Stimulated activated CD8-positive, alpha-beta memory T cell treated with anti-CD3 and anti-CD28 coated beads, Interleukin-7, amount 100 ng/mL, for 48 hours (primary cell): ENCODE measurements around the gene DEPDC5.

ENCODE experiments used
- DNase-seq, 2 donors: peaks; one replicate each; pipeline ENCODE4 v3.0.0-alpha.2; 2020; ENCODE audit warnings: low read depth in 1 of 2; ENCODE audit errors: extremely low read depth in 1 of 2

DEPDC5 gene

DNA sequence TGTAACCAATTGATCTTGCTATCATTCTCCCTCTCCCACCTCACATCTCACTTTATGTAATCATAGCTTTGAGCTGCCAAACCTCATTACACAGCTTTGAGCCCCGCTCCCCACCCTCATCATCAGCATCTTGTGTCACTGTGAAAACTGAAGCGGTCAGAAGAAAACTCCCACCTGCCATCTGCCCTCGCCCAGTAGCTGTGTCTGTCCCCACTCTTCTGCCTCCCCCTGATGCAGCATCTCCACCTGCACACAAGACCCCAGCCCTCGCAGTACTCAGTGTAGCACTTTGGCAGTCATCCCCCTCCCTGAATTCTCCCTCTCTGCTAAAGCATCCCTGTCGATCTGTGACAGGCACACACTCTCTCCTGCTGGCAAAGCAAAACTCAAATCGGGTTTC, 130.2 kb downstream of the DEPDC5 start:
- DNase-seq: no peak

DNA sequence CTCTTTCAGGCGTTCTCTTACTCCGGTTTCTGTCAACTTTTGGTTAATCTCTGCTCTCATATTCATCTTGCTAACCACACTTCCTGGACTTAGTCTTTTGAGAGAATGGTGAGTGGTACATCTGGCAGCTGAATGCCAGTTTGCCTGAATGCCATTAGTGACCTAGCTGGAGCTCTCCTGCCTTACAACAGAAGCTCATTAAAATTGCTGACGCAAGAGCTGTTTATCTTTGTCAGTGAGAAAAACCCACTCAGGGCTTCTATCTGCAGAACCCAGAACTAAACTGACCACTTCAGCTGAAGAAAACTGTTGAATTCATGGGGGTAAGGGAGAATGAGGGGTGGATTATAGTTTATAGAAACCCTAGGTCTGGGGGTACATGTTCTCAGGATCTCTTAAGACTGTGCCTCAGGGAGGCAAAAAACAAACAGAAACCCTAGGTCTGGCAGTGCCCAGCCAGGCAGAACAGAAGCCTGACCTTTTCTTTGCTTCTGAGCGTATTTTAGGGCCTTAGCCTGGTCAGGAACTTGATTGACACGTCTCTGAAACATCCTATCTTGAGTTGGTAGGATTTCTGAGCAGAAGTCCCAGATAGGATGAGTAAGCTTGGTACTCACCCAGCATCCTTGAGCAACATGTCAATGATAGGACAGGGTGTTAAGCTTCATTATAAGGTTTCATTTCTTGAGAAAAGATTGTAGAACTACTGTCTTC, 137.7 kb downstream of the DEPDC5 start:
- DNase-seq: no peak

DNA sequence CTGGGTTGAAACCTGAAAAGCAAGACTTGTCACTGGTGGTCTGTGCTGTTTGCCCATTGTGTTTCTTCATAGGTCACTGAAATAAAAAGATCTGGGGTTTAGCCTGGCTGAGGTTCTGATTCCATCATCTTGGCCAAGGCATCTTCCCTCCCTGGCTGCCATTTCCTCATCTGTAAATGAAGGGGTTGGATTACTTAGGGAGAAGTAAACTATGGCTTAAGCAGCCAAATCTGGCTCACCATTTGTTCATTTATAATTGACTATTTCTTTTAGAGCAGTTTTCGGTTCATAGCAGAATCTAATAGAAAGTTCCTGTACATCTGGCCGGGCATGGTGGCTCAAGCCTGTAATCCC, 138.2 kb downstream of the DEPDC5 start:
- DNase-seq: no peak

DNA sequence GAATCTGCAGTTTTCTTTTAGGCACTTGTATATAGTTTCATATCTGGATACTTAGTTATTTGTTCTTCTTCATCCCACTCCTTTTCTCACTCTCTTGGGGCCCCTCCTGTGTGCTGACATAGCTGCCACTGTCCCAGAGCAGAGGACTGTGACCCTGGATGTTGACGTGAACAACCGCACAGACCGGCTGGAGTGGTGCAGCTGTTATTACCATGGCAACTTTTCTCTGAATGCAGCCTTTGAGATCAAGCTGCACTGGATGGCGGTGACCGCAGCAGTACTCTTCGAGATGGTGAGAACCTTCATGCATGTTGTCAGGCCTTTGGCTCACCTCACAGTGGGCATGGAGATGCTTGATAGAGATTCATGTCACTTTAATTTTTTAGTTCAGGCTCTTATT, 139.6 kb downstream of the DEPDC5 start:
- no peak for DNase-seq

DNA sequence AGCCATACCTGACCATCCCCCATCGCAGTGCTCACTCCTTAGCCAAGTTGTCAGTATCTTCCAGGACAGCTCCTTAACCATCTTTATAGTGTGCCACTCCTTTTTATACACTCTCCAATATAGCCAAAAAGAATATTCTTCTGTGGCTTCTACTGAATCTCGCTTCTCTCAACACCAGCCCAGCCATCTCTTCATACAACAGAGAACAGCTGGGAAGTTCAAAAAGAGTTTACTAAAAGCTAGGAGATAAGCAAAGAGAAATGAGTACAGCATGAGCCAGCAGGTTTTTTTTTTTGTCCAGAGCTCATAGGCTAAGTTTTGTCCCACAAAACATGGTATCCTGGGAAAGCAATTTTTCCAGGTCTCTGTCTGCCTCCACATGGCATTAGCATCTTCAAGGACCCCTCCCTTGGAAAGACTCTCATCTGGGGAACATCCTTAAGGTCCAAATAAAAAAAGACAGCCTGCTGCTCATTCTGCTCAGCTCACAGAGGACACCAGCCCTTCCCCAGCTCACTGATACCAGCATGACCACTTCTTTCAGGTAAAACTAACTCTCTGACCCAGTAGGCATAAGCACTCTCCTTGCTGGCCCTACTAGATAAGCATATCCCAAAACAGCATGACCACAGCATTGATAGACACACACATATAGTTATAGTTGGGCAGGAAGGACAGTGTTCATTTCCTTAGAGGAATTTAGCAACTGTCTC, 141.7 kb downstream of the DEPDC5 start:
- DNase-seq: no peak

DNA sequence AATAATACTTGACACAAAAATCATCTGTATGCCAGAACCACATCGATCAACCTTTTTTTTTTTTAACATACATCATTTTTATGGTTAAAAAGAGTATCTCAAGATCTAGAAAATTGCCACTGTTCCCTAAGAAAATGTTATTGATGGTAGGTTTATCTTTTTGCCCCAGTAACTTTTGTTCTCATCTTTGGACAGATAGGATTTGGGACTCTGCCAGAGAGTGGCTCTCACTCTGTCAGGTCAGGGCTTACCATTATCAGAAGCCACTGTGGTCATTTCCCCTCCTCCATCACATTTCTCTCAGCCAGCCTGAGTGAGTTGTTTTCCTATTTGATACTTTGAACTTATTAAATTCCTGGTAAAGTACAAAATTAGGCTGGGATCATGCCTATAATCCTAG, 142.7 kb downstream of the DEPDC5 start:
- no peak for DNase-seq

DNA sequence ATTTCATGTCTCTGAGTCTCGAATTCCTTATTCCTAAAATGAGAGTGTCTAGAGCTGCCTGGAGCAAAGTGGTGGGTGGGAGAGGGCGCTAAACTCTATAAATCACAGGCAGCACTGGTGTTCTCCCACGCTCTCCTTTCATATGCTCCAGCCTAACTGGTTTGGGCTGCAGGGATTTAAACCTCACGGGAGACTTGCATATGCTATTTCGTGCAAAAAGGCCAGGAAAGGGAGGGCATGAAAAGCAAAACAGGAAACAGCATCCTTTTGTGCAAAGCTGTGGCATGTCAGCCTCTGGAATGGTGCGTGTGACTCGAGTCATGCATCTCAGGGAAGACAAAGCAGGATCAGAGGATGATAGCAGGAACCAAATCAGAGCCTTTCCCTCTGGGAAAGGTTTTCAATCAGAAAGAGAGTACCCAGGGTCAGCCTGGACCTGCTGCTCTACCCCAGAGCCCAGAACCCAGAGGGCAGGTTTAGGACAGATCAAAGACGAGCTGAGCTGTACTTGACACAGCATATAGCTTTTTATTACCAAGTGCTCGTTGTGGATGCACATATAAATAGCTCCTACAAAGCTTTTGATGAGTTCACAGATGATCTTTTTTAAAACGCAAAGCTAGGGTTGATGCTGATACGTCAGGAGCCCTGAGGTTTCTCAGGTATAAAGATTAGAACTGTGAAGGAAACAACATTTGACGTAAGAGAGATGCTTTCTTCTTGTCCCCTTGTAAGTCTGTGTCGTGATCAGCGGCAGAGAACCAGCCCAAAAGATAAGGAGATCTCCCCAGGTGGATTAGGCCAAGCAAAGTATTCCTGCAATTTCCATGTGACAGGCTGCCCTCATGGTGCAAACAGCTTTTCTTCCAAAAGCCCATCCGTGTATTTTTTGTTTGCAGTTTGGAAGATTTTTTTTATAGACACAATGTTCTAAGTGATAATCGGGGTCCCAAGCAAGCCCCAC, 144.3 kb downstream of the DEPDC5 start:
- DNase-seq: no peak

DNA sequence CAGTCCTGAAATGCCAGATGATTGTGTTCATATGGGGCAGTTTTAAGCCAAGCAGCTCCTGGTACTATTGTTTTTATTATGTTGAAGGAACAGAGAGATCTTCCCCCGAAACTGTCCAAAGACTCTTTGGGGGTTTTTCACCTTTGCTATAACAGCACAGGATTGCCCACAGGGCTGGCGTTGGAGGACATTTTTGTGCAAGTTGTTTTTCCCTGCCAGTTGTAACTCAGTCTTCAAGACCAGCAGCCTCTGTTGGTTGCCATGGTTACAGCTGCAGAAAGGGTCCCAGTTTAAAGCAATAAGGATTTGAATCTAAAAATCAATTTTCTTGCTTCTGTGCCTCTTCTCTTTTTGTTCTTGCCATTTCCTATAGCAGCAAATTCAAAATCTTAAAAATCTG, 145.1 kb downstream of the DEPDC5 start:
- DNase-seq: no peak

DNA sequence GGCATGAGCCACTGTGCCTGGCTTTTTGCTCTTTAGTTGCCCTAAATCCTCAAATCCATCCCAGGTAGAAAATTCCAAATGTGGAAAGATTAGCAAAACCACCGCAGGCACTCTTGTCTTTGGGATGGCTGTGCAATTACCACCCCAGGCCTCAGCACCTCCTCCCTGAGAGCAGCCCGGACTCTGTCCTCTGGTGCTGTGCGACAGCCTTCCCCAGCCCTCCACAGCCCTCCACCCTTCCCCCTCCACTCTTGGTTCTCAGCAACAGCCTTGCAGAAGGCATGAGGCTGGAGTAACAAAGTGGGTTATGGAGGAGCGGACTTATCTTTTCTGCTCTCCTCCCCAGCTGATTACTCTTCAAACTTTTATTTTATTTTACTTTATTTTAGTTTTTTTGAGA, 145.8 kb downstream of the DEPDC5 start:
- no peak for DNase-seq

DNA sequence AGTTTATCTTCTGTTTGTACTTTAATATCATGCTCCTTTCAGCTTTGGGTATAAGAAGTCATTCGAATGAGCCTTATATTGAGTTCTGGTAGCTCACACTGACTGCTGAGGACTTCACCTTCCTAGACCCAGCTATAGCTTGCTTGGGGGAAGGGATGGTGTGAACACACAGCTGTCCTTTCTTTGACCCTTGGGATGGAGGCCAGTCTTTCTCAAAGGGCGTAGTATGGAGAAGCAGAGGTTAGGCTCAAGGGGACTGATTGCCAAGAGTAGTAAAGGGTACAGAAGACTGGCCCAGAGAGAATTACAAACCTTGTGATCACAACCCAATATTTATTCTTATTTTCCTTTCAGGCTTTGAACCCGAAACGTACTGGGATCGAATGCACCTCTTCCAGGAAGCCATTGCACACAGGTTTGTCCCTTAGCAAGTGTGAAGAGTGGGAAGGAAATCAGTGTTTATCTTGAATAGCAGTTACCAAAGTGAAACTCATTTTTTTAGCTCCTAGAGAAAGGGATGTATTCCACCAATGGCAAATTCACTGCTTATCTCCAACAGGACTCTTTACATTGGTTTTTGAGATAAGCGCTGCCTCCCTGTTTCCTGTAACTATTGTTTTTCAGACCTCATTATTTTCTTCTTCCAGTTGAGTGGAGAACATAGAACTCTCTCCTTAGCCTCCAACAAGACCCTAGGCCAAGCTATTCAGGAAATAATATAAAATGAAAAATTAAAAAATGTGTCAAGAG, 147.7 kb downstream of the DEPDC5 start:
- no peak for DNase-seq

DNA sequence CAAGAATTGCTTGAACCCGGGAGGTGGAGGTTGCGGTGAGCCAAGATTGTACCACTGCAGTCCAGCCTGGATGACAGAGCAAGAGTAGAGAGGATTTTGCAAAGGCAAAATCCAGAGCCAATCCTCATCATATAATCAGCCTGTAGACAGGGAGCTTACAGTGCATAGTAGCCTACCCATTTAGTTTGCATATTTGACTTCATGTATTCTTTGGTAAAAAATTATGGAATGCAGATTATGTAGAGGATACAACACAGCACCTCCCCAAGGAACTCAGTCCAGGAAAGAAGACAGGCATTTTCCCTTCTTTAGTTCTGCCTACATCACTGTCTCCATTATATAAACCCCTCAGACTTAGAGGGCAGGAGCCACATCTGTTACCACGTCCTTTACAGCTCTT, 150.8 kb downstream of the DEPDC5 start:
- DNase-seq: no peak

DNA sequence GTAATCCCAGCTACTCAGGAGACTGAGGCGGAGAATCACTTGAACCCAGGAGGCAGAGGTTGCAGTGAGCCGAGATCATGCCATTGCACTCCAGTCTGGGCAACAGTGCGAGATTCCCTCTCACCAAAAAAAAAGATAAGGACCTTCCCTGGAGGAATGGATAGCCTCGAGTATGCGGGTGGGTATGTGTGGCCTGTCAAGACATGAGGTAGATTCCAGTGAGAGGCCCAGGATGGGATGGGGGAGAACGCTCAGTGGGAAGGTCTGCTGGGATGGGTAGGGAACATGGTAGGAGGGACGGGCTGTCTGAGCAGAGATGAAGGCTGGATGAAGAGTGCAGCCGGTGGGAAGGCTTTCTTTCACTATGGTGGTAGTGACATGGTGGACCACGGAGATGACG, 151.5 kb downstream of the DEPDC5 start:
- no peak for DNase-seq

DNA sequence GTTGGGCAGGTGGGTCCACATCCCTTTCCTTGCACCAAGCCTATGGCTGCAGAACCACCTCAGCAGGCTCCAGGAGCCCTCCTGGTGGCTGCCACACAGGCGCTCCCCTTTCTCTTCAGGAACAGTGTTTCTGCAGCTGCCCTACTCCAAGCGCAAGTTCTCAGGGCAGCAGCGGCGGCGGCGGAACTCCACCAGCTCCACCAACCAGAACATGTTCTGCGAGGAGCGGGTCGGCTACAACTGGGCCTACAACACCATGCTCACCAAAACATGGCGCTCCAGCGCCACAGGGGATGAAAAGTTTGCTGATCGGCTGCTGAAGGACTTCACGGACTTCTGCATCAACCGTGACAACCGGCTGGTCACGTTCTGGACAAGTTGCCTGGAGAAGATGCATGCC, 152.3 kb downstream of the DEPDC5 start:
- DNase-seq: no peak

DNA sequence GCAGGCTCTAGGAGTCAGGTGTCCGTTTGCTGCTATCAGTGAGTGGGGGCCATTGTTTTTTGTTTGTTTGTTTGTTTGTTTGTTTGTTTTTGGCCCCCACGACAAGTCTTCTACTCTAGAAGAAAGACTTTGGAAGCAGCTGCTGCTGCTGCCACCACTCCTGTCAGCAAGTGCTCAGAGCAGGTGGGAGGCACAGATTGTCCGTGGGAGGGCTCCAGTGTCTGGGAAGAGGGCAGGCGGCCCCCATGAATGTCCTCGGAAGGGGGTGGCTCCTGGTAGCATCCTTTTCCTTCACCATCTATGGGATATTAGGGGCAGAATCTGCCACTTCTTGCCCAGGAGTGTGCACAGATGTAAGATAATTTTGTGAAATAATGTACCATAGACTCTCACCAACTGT, 152.8 kb downstream of the DEPDC5 start:
- no peak for DNase-seq

DNA sequence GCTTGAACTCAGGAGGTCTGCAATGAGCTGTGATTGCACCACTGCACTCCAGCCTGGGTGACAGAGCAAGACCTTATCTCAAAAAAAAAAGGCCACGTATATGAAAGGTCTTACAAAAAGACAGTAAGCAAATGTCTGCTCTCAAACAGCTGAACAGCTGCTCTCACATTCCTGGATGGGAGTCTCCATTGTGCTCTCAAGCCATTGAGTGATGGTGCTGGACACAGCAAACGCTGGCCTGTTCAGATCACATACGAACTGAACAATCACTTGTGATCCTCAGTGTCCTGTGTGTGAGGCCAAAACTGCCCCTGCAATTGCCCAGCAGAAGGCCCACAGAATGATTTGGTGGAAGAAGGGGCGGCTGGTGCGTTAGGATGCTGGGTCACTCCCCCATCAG, 156.2 kb downstream of the DEPDC5 start:
- DNase-seq: no peak

DNA sequence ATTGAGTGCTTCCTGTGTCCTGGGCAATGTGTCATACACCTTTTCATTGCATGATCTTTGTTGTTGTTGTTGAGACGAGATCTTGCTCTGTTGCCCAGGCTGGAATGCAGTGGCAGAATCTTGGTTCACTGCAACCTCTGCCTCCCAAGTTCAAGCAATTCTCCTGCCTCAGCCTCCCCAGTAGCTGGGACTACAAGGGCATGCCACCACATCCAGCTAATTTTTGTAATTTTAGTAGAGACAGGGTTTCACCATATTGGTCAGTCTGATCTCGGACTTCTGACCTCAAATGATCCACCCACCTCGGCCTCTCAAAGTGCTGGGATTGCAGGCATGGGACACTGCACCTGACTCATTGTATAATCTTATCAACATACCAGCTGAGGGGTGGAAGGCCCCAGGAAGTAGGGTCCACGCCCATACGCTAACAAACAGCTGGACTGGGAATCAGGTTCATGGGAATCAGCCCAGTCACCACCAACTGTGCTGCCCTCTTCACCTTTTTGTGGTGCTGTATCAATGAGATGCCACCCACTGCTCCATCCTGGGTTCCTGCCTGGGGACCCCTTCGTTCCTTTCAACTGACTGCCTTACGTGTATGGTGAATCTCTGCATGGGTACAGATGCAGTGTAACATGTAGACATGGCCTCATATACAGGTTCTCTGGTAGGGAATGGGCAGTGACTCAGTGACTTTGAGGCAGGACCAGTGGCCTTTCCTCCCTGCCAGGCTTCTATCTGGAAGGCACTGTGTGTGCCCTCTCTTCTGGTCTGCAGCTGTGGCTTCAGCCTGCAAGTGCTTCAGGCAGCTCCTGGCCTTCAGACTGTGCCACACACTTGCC, 158.0 kb downstream of the DEPDC5 start:
- DNase-seq: no peak

DNA sequence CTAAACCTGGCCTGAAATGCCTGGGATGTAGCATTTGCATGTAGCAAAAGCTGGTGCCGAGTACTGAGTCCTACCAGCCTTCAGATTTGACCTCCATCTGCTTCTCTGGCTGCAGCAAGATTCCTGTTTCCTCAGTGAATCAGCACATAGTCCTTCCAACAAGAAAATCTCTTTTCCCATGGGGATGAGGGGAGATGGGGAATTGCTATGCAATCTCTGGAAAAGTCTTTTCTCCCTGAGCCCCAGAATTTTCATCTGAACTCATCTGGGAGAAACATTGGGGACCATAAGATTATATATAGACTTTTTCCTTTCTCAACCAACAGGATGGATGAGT, 158.6 kb downstream of the DEPDC5 start:
- no peak for DNase-seq

DNA sequence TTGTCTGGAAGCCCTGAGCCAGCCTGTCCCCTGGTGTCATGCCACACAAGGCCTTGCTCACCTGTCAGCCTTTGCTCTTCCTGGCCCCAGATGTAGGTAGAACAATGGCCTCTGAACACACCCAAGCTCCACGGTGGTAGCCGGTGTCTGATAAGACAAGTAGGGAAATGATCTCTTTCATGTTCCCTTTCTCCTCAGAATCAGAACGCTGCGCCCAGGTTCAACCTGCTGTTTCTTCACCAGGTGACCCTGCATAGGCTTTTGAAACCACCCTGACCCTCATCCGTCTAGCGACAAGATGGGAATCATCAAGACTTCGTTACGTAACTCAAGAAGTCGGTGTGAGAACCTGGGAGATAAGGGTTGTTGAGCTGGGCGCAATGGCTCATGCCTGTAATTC, 161.8 kb downstream of the DEPDC5 start:
- no peak for DNase-seq

DNA sequence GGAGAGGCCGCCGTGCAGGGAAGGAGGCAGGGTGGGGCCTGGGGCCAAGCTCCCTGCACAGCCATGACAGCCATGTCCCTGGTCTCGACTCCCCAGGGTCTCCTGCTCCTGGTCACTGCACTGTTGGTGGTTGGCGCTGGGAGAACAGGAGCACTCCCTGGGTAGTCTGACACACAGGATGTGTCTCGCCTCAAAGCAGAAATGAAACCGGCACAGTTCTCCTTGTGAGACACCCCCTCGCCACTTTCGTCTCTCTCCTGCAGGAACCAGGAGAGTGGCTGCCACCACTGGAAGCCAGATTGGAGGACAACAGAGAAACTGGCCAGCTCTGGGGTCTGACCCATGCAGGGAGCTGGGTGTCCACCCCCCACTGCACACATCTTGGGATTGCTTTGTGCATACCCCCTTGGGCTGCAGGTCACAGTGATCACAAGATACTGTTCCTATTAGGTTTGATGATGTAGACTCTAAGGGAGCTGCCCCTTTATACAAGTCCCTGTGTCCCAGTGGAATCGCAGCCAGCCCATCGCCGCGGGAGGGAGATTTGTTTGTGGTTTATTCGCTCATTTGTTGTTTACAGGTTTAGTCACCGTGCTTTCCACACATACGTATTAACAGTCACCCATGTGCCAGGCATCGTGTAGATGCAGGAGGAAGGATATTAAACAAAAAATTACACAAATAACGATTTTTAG, 163.6 kb downstream of the DEPDC5 start:
- DNase-seq: no peak

DNA sequence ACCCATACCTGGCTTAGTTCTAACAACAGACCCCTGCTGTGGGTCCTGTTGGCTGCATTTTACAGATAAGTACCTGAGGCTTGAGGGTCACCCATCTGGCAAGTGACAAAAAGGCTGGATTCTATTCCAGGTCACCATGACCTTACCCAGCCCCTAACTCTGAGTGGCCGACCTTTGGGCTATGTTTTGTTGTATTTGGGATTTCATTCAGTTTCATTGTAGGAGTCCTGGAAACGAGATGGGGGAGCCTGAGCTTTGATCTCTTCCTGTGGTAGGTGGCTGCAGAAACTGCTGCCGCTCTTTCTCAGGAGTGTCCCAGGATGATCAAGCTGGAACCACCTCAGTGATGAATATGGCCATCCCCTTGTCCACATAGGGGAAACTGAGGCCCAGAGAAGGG, 165.9 kb downstream of the DEPDC5 start:
- no peak for DNase-seq
